ENCODE results near the gene TTC3. TPM values are rescaled to one million over a fixed set of nuclear protein-coding genes. Genes with fewer than 3 reads are reported as not detected.
A peak's percentile ranks its signal among the peaks of the same experiment; 100 is the strongest.

The TTC3 gene
- total and polyA plus RNA-seq, 2 donors from 2014 or later = 22.3 to 102 TPM

GRCh38 chr21:37237764-37238163 lies 164.7 kb downstream of the TTC3 start:
- Histone ChIP-seq H3K9ac (ENCODE audit: low read length in 3 of 3) (no peak overlapping the region), H3K27me3 (ENCODE audit: control insufficient read depth, insufficient read depth, low read length) (no peaks in the 10 kb centered on the region), H3K9me3 (ENCODE audit: control insufficient read depth in 2 of 3, insufficient read depth in 1 of 3, low read length in 3 of 3) (no peaks in the 10 kb centered on the region), H3K4me3 (ENCODE audit: low read length in 3 of 3) (no peak overlapping the region), H3K27ac (ENCODE audit: low read depth in 2 of 2, low read length in 2 of 2) (no peak overlapping the region), H3K36me3 (ENCODE audit: control insufficient read depth in 2 of 3, insufficient read depth in 3 of 3, low read length in 3 of 3) (peaks cover 0 to 23% (median 15%) of the 10 kb centered on the region in 3 donors), H3K4me1 (ENCODE audit: control insufficient read depth in 2 of 3, insufficient read depth in 2 of 3, low read depth in 1 of 3, low read length in 3 of 3) (no peaks in the 10 kb centered on the region)
- FAIRE-seq = no peak
- intact Hi-C loops (cut with DNase I) = no loop called here
- DNase-seq = peak in 1 of 5 donors; percentile 10
- no peak for TF ChIP-seq CTCF (IDR thresholded peaks at IDR 0.05; ENCODE audit: borderline replicate concordance, extremely low read depth, insufficient read depth)

- intact Hi-C loops (cut with DNase I) = no loop called here
- FAIRE-seq (no peak), DNase-seq (no peak)
- Histone ChIP-seq H3K9me3 (ENCODE audit: control insufficient read depth in 2 of 3, insufficient read depth in 1 of 3, low read length in 3 of 3) (no peaks in the 10 kb centered on the region), H3K27me3 (ENCODE audit: control insufficient read depth, insufficient read depth, low read length) (no peaks in the 10 kb centered on the region), H3K4me3 (ENCODE audit: low read length in 3 of 3) (no peak overlapping the region), H3K9ac (ENCODE audit: low read length in 3 of 3) (no peak overlapping the region), H3K36me3 (ENCODE audit: control insufficient read depth in 2 of 3, insufficient read depth in 3 of 3, low read length in 3 of 3) (peaks cover 0 to 16% (median 11%) of the 10 kb centered on the region in 3 donors), H3K27ac (ENCODE audit: low read depth in 2 of 2, low read length in 2 of 2) (no peak overlapping the region), H3K4me1 (ENCODE audit: control insufficient read depth in 2 of 3, insufficient read depth in 2 of 3, low read depth in 1 of 3, low read length in 3 of 3) (peaks cover 0 to 6% (median 0%) of the 10 kb centered on the region in 3 donors)
- no peak for TF ChIP-seq CTCF (IDR thresholded peaks at IDR 0.05; ENCODE audit: borderline replicate concordance, extremely low read depth, insufficient read depth)
These were observed 167.9 kb downstream of the TTC3 start for GRCh38 chr21:37240978-37241377.

GRCh38 chr21:37241426-37241825 lies 168.4 kb downstream of the TTC3 start:
- TF ChIP-seq CTCF (IDR thresholded peaks at IDR 0.05; ENCODE audit: borderline replicate concordance, extremely low read depth, insufficient read depth) = no peak
- Histone ChIP-seq H3K27ac (ENCODE audit: low read depth in 2 of 2, low read length in 2 of 2) (no peak overlapping the region), H3K27me3 (ENCODE audit: control insufficient read depth, insufficient read depth, low read length) (no peaks in the 10 kb centered on the region), H3K4me1 (ENCODE audit: control insufficient read depth in 2 of 3, insufficient read depth in 2 of 3, low read depth in 1 of 3, low read length in 3 of 3) (peaks cover 0 to 6% (median 0%) of the 10 kb centered on the region in 3 donors), H3K4me3 (ENCODE audit: low read length in 3 of 3) (no peak overlapping the region), H3K36me3 (ENCODE audit: control insufficient read depth in 2 of 3, insufficient read depth in 3 of 3, low read length in 3 of 3) (peaks cover 0 to 16% (median 11%) of the 10 kb centered on the region in 3 donors), H3K9me3 (ENCODE audit: control insufficient read depth in 2 of 3, insufficient read depth in 1 of 3, low read length in 3 of 3) (no peaks in the 10 kb centered on the region), H3K9ac (ENCODE audit: low read length in 3 of 3) (no peak overlapping the region)
- no peak for FAIRE-seq
- DNase-seq = peak in 1 of 5 donors; percentile 6
- intact Hi-C loops (cut with DNase I) = no loop called here

GRCh38 chr21:37243961-37244360 lies 170.9 kb downstream of the TTC3 start:
- no peak overlapping the region for H3K4me3 ChIP-seq (ENCODE audit: low read length in 3 of 3)
- H3K27ac ChIP-seq (ENCODE audit: low read depth in 2 of 2, low read length in 2 of 2) = no peak overlapping the region
- H3K9ac ChIP-seq (ENCODE audit: low read length in 3 of 3) = no peak overlapping the region
- FAIRE-seq (no peak), DNase-seq (no peak)
- H3K36me3 ChIP-seq (ENCODE audit: control insufficient read depth in 2 of 3, insufficient read depth in 3 of 3, low read length in 3 of 3) = peaks cover 0 to 7% (median 0%) of the 10 kb centered on the region in 3 donors
- no peaks in the 10 kb centered on the region for H3K27me3 ChIP-seq (ENCODE audit: control insufficient read depth, insufficient read depth, low read length)
- H3K4me1 ChIP-seq (ENCODE audit: control insufficient read depth in 2 of 3, insufficient read depth in 2 of 3, low read depth in 1 of 3, low read length in 3 of 3) = peaks cover 0 to 6% (median 0%) of the 10 kb centered on the region in 3 donors
- H3K9me3 ChIP-seq (ENCODE audit: control insufficient read depth in 2 of 3, insufficient read depth in 1 of 3, low read length in 3 of 3) = no peaks in the 10 kb centered on the region
- intact Hi-C loops (cut with DNase I) = no loop called here
- no peak for TF ChIP-seq CTCF (IDR thresholded peaks at IDR 0.05; ENCODE audit: borderline replicate concordance, extremely low read depth, insufficient read depth)

Measured in kidney (tissue), 14 donors.